Measurements from ENCODE around the gene AMN. TPM values are rescaled to one million over a fixed set of nuclear protein-coding genes. Genes with fewer than 3 reads are reported as not detected.

Gene AMN
- total and polyA plus RNA-seq, 2 experiments from 2014 or later: not detected

DNA sequence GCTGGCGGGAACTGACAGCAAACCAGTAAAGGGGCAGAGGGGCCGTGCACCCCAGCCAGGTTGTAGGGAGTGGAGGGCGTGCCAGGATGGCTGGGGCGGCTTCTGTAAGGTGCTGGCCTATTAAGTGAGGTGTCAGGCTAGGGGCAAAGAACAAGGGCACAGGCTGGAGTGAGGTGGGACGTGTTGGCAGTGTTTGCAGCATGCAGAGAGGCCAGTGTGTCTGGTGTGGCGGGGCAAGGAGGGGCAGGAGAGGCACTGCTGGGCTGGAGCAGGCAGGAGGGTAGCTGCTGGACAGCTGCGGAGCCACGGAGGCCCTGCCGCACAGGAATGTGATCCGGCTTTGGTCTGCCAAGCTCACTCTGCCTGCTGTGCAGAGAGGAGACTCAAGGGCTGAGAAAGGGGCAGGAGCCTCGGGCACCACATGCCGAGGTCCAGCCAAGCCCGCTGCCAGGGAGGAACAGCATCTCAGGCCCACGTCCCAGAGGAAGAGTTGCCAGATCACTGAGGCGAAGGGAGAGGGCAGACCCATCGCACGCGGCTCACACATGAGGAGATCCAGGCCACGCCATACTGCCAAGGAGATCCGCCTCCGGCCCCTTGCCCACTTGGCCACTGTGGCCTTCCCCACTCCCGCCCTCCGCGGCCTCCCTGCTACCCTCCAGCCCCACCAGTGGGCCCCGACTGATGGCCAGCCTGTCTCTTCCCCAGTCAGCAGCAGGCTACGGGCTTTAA is 46.8 kb downstream of the AMN start:
- Histone ChIP-seq H3K9me3 (ENCODE audit: low read depth) (no peaks in the 10 kb centered on the region), H4K20me1 (ENCODE audit: insufficient read depth) (no peaks in the 10 kb centered on the region), H3K79me2 (ENCODE audit: insufficient read depth) (no peaks in the 10 kb centered on the region), H3K9me2 (ENCODE audit: insufficient read depth) (no peaks in the 10 kb centered on the region), H2AFZ (no peak overlapping the region), H3K9ac (no peak overlapping the region), H3K27me3 (replicated peaks; ENCODE audit: insufficient read depth) (no peaks in the 10 kb centered on the region), H3K27ac (no peak overlapping the region), H3K4me2 (ENCODE audit: unreplicated experiment) (no peak overlapping the region), H3K4me1 (ENCODE audit: insufficient read depth) (no peaks in the 10 kb centered on the region), H3K4me3 (no peak overlapping the region), H3F3A (ENCODE audit: insufficient read depth) (no peaks in the 10 kb centered on the region), H3K36me3 (ENCODE audit: low read depth) (peaks cover 78% of the 10 kb centered on the region)
- in situ Hi-C loops (cut with MboI): no loop called here
- DNase-seq: no peak
- TF ChIP-seq EZH2 (IDR thresholded peaks at IDR 0.05; ENCODE audit: insufficient read depth, poor library complexity, severe bottlenecking): no peak
- TF ChIP-seq EZH2phosphoT487 (IDR thresholded peaks at IDR 0.05; ENCODE audit: insufficient read depth, low read depth): no peak
- WGBS, 2 experiments (ENCODE audit: low coverage in 1 of 2, low lambda C conversion rate in 2 of 2, missing lambda C conversion rate in 2 of 2): 96% methylated on average over 18 to 25 of the region's 26 CpGs

- in situ Hi-C loops (cut with MboI): no loop called here
- Histone ChIP-seq H3K27me3 (replicated peaks; ENCODE audit: insufficient read depth) (no peaks in the 10 kb centered on the region), H3K79me2 (ENCODE audit: insufficient read depth) (0 out of 2 replicates have a peak, but pooled peaks cover 4% of the 10 kb centered on the region), H3K9me3 (ENCODE audit: low read depth) (no peaks in the 10 kb centered on the region), H3K4me3 (no peak overlapping the region), H2AFZ (no peak overlapping the region), H3K27ac (no peak overlapping the region), H3K9me2 (ENCODE audit: insufficient read depth) (no peaks in the 10 kb centered on the region), H3K4me2 (ENCODE audit: unreplicated experiment) (no peak overlapping the region), H3K4me1 (ENCODE audit: insufficient read depth) (no peaks in the 10 kb centered on the region), H3F3A (ENCODE audit: insufficient read depth) (no peaks in the 10 kb centered on the region), H3K9ac (no peak overlapping the region), H3K36me3 (ENCODE audit: low read depth) (peaks cover 78% of the 10 kb centered on the region), H4K20me1 (ENCODE audit: insufficient read depth) (no peaks in the 10 kb centered on the region)
- TF ChIP-seq EZH2phosphoT487 (IDR thresholded peaks at IDR 0.05; ENCODE audit: insufficient read depth, low read depth) (no peak), EZH2 (IDR thresholded peaks at IDR 0.05; ENCODE audit: insufficient read depth, poor library complexity, severe bottlenecking) (no peak)
- 91 to 95% methylated on average over 11 of the region's 11 CpGs for WGBS, 2 experiments (ENCODE audit: low coverage in 1 of 2, low lambda C conversion rate in 2 of 2, missing lambda C conversion rate in 2 of 2)
- no peak for DNase-seq
Measured at GRCh38 chr14:102969901-102970300, 47.4 kb downstream of the AMN start.

DNA sequence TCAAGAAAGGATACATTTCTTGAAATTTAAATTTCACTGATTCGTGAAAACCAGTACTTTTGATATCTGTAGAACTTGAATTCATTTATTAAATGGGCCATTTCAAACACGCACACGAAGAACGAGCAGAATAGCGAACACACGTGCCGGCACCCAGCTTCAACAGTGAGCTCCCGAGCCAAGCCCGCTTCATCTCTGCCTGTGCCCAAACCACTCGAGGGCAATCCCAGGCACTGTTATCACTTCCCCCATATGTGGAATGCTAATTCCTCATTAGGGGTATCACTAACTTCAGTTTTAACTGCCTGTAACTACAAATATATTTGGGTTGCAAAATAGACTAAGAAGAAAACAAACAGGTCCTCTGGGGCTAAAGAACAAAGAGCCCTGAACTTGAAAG is 48.0 kb downstream of the AMN start:
- H3F3A ChIP-seq (ENCODE audit: insufficient read depth): no peaks in the 10 kb centered on the region
- H3K9me2 ChIP-seq (ENCODE audit: insufficient read depth): no peaks in the 10 kb centered on the region
- no peaks in the 10 kb centered on the region for H3K9me3 ChIP-seq (ENCODE audit: low read depth)
- H3K27ac ChIP-seq: no peak overlapping the region
- TF ChIP-seq EZH2phosphoT487 (IDR thresholded peaks at IDR 0.05; ENCODE audit: insufficient read depth, low read depth): no peak
- no peak for TF ChIP-seq EZH2 (IDR thresholded peaks at IDR 0.05; ENCODE audit: insufficient read depth, poor library complexity, severe bottlenecking)
- H4K20me1 ChIP-seq (ENCODE audit: insufficient read depth): no peaks in the 10 kb centered on the region
- no peak overlapping the region for H3K4me2 ChIP-seq (ENCODE audit: unreplicated experiment)
- no peak overlapping the region for H2AFZ ChIP-seq
- in situ Hi-C loops (cut with MboI): no loop called here
- no peak for DNase-seq
- H3K36me3 ChIP-seq (ENCODE audit: low read depth): peaks cover 79% of the 10 kb centered on the region
- no peak overlapping the region for H3K9ac ChIP-seq
- 0 out of 2 replicates have a peak, but pooled peaks cover 8% of the 10 kb centered on the region for H3K79me2 ChIP-seq (ENCODE audit: insufficient read depth)
- no peaks in the 10 kb centered on the region for H3K27me3 ChIP-seq (replicated peaks; ENCODE audit: insufficient read depth)
- no peak overlapping the region for H3K4me3 ChIP-seq
- 93 to 94% methylated on average over 10 of the region's 10 CpGs for WGBS, 2 experiments (ENCODE audit: low coverage in 1 of 2, low lambda C conversion rate in 2 of 2, missing lambda C conversion rate in 2 of 2)
- no peaks in the 10 kb centered on the region for H3K4me1 ChIP-seq (ENCODE audit: insufficient read depth)

- Histone ChIP-seq H3K4me2 (ENCODE audit: unreplicated experiment) (no peak overlapping the region), H3K36me3 (ENCODE audit: low read depth) (peaks cover 78% of the 10 kb centered on the region), H3K9me3 (ENCODE audit: low read depth) (no peaks in the 10 kb centered on the region), H3K79me2 (ENCODE audit: insufficient read depth) (peaks cover 16% of the 10 kb centered on the region; the same call in 1 of the 2 replicates), H3K4me1 (ENCODE audit: insufficient read depth) (no peaks in the 10 kb centered on the region), H3K9me2 (ENCODE audit: insufficient read depth) (no peaks in the 10 kb centered on the region), H2AFZ (no peak overlapping the region), H3K27me3 (replicated peaks; ENCODE audit: insufficient read depth) (no peaks in the 10 kb centered on the region), H4K20me1 (ENCODE audit: insufficient read depth) (no peaks in the 10 kb centered on the region), H3F3A (ENCODE audit: insufficient read depth) (no peaks in the 10 kb centered on the region), H3K27ac (no peak overlapping the region), H3K4me3 (no peak overlapping the region), H3K9ac (no peak overlapping the region)
- in situ Hi-C loops (cut with MboI): no loop called here
- 97 to 99% methylated on average over 9 of the region's 9 CpGs for whole genome bisulfite sequencing, 2 experiments (ENCODE audit: low coverage in 1 of 2, low lambda C conversion rate in 2 of 2, missing lambda C conversion rate in 2 of 2)
- DNase-seq: no peak
- TF ChIP-seq EZH2 (IDR thresholded peaks at IDR 0.05; ENCODE audit: insufficient read depth, poor library complexity, severe bottlenecking) (no peak), EZH2phosphoT487 (IDR thresholded peaks at IDR 0.05; ENCODE audit: insufficient read depth, low read depth) (no peak)
Measured at GRCh38 chr14:102971314-102971713, 48.9 kb downstream of the AMN start.
